ENCODE results near the gene SKP1. TPM values are rescaled to one million over a fixed set of nuclear protein-coding genes. Genes with fewer than 3 reads are reported as not detected.

Gene SKP1
- total and polyA plus RNA-seq, 7 experiments from 2014 or later, result 224 to 1,361 (median 274) TPM

- intact Hi-C loops (cut with micrococcal nuclease), result loop anchor here in 1 of 2 donors (1.0 kb wide), 1 partner anchor 22 kb away; no protein-coding TSS in a partner anchor
- peak in 1 of 9 donors; percentile 7 for DNase-seq
- peak overlapping the region in 4 of 10 donors; percentile 7 to 41 (median 26) for H3K4me3 Mint-ChIP-seq
These were observed 32.5 kb downstream of the SKP1 start for GRCh38 chr5:134143944-134144941.

GRCh38 chr5:134143431-134143830 is 33.3 kb downstream of the SKP1 start:
- peaks cover 19 to 67% (median 50%) of the 10 kb centered on the region in 7 donors for H3K4me1 Mint-ChIP-seq
- H3K27me3 ChIP-seq (ENCODE audit: control insufficient read depth in 2 of 2, insufficient read depth in 2 of 2, low read length in 2 of 2), result no peaks in the 10 kb centered on the region
- DNase-seq, result peak in 1 of 9 donors; percentile 5
- peaks cover 60 to 89% (median 69%) of the 10 kb centered on the region in 3 experiments for H3K36me3 ChIP-seq (ENCODE audit: control insufficient read depth in 2 of 3, insufficient read depth in 3 of 3, low read length in 3 of 3)
- peaks cover 11 to 35% of the 10 kb centered on the region in 2 donors for H3K4me1 ChIP-seq (ENCODE audit: control insufficient read depth in 2 of 2, insufficient read depth in 2 of 2, low read length in 2 of 2)
- peak overlapping the region in 8 of 9 donors; percentile 4 to 92 (median 74) for H3K27ac Mint-ChIP-seq
- peak overlapping the region; percentile 27 for H3K27ac ChIP-seq (ENCODE audit: low read depth, low read length)
- H3K4me3 Mint-ChIP-seq, result peak overlapping the region in 1 of 10 donors; percentile 54
- H3K9me3 ChIP-seq (ENCODE audit: control insufficient read depth in 2 of 3, low read length in 3 of 3), result no peaks in the 10 kb centered on the region
- H3K9me3 Mint-ChIP-seq, result peaks cover 0 to 2% (median 0%) of the 10 kb centered on the region in 11 donors
- CTCF ChIA-PET, result interaction anchor here (0.7 to 28.5 kb wide), 7 partner anchors 13 to 117 kb away, joined by 3 to 394 read pairs (median 3); partner anchors contain the start of gene TCF7
- POLR2A ChIA-PET, result interaction anchor here (0.8 to 48.2 kb wide), 6 partner anchors 9 to 128 kb away, joined by 3 to 1333 read pairs (median 3); no protein-coding TSS in a partner anchor
- H3K27me3 Mint-ChIP-seq, result no peaks in the 10 kb centered on the region
- ATAC-seq, result no peak
- H3K36me3 Mint-ChIP-seq, result peaks cover 10 to 57% (median 36%) of the 10 kb centered on the region in 5 donors
- intact Hi-C loops (cut with micrococcal nuclease), result no loop called here
- H3K4me3 ChIP-seq (ENCODE audit: low read length), result no peak overlapping the region

More at GRCh38 chr5:134143944-134144941, 32.5 kb downstream of the SKP1 start:
- Histone ChIP-seq H3K36me3 (ENCODE audit: control insufficient read depth in 2 of 3, insufficient read depth in 3 of 3, low read length in 3 of 3) (peaks cover 60 to 81% (median 61%) of the 10 kb centered on the region in 3 experiments), H3K4me1 (ENCODE audit: control insufficient read depth in 2 of 2, insufficient read depth in 2 of 2, low read length in 2 of 2) (peaks cover 11 to 27% of the 10 kb centered on the region in 2 donors), H3K27ac (ENCODE audit: low read depth, low read length) (peak overlapping the region; percentile 63), H3K9me3 (ENCODE audit: control insufficient read depth in 2 of 3, low read length in 3 of 3) (no peaks in the 10 kb centered on the region), H3K4me3 (ENCODE audit: low read length) (no peak overlapping the region), H3K27me3 (ENCODE audit: control insufficient read depth in 2 of 2, insufficient read depth in 2 of 2, low read length in 2 of 2) (no peaks in the 10 kb centered on the region)
- Mint-ChIP-seq H3K9me3 (peaks cover 0 to 2% (median 0%) of the 10 kb centered on the region in 11 donors), H3K27me3 (no peaks in the 10 kb centered on the region), H3K27ac (peak overlapping the region; percentile 9 to 93 (median 89)), H3K4me1 (peaks cover 20 to 64% (median 44%) of the 10 kb centered on the region in 7 donors), H3K36me3 (peaks cover 10 to 52% (median 37%) of the 10 kb centered on the region in 5 donors)
- CTCF ChIA-PET, result interaction anchor here (0.7 to 28.5 kb wide), 9 partner anchors 14 to 105 kb away, joined by 3 to 394 read pairs (median 4); partner anchors contain the start of gene TCF7
- POLR2A ChIA-PET, result interaction anchor here (1.0 to 48.2 kb wide), 6 partner anchors 9 to 129 kb away, joined by 3 to 1333 read pairs (median 4); partner anchors contain the start of gene PPP2CA
- ATAC-seq, result no peak

GRCh38 chr5:134142806-134143205 is 33.9 kb downstream of the SKP1 start:
- DNase-seq, result peak in 2 of 9 donors; percentile 6 to 10
- Mint-ChIP-seq H3K4me1 (peaks cover 21 to 69% (median 52%) of the 10 kb centered on the region in 7 donors), H3K9me3 (peaks cover 0 to 2% (median 0%) of the 10 kb centered on the region in 11 donors), H3K27ac (peak overlapping the region in 7 of 9 donors; percentile 17 to 92 (median 75)), H3K4me3 (peak overlapping the region in 2 of 10 donors; percentile 7 to 54), H3K36me3 (peaks cover 10 to 61% (median 36%) of the 10 kb centered on the region in 5 donors), H3K27me3 (no peaks in the 10 kb centered on the region)
- no peak for ATAC-seq
- Histone ChIP-seq H3K27ac (ENCODE audit: low read depth, low read length) (peak overlapping the region; percentile 97), H3K27me3 (ENCODE audit: control insufficient read depth in 2 of 2, insufficient read depth in 2 of 2, low read length in 2 of 2) (no peaks in the 10 kb centered on the region), H3K9me3 (ENCODE audit: control insufficient read depth in 2 of 3, low read length in 3 of 3) (no peaks in the 10 kb centered on the region), H3K36me3 (ENCODE audit: control insufficient read depth in 2 of 3, insufficient read depth in 3 of 3, low read length in 3 of 3) (peaks cover 60 to 96% (median 74%) of the 10 kb centered on the region in 3 experiments), H3K4me3 (ENCODE audit: low read length) (no peak overlapping the region), H3K4me1 (ENCODE audit: control insufficient read depth in 2 of 2, insufficient read depth in 2 of 2, low read length in 2 of 2) (peaks cover 17 to 42% of the 10 kb centered on the region in 2 donors)
- intact Hi-C loops (cut with micrococcal nuclease), result no loop called here
- POLR2A ChIA-PET, result interaction anchor here (0.8 to 48.2 kb wide), 6 partner anchors 10 to 128 kb away, joined by 3 to 1333 read pairs (median 3); no protein-coding TSS in a partner anchor
- CTCF ChIA-PET, result interaction anchor here (0.8 to 28.5 kb wide), 6 partner anchors 16 to 116 kb away, joined by 3 to 394 read pairs (median 4); partner anchors contain the start of gene TCF7

- CTCF ChIA-PET, result interaction anchor here (0.7 to 28.5 kb wide), 5 partner anchors 11 to 115 kb away, joined by 3 to 394 read pairs (median 39); partner anchors contain the start of gene TCF7
- Mint-ChIP-seq H3K4me1 (peaks cover 29 to 73% (median 58%) of the 10 kb centered on the region in 7 donors), H3K9me3 (peaks cover 0 to 2% (median 0%) of the 10 kb centered on the region in 11 donors), H3K27me3 (no peaks in the 10 kb centered on the region), H3K27ac (peak overlapping the region in 8 of 9 donors; percentile 67 to 99 (median 94)), H3K4me3 (peak overlapping the region in 2 of 10 donors; percentile 49 to 58), H3K36me3 (peaks cover 10 to 61% (median 36%) of the 10 kb centered on the region in 5 donors)
- Histone ChIP-seq H3K36me3 (ENCODE audit: control insufficient read depth in 2 of 3, insufficient read depth in 3 of 3, low read length in 3 of 3) (peaks cover 56 to 97% (median 79%) of the 10 kb centered on the region in 3 experiments), H3K9me3 (ENCODE audit: control insufficient read depth in 2 of 3, low read length in 3 of 3) (no peaks in the 10 kb centered on the region), H3K27me3 (ENCODE audit: control insufficient read depth in 2 of 2, insufficient read depth in 2 of 2, low read length in 2 of 2) (no peaks in the 10 kb centered on the region), H3K27ac (ENCODE audit: low read depth, low read length) (peak overlapping the region; percentile 97), H3K4me3 (ENCODE audit: low read length) (no peak overlapping the region), H3K4me1 (ENCODE audit: control insufficient read depth in 2 of 2, insufficient read depth in 2 of 2, low read length in 2 of 2) (peaks cover 24 to 47% of the 10 kb centered on the region in 2 donors)
- ATAC-seq (no peak), DNase-seq (peak in 2 of 9 donors; percentile 5 to 8)
- intact Hi-C loops (cut with micrococcal nuclease), result no loop called here
- POLR2A ChIA-PET, result interaction anchor here (3.5 to 48.2 kb wide), 2 partner anchors 70 to 96 kb away, joined by 21 to 1333 read pairs; no protein-coding TSS in a partner anchor
These were observed 34.7 kb downstream of the SKP1 start for GRCh38 chr5:134142052-134142451.

GRCh38 chr5:134141331-134142050 is 35.3 kb downstream of the SKP1 start:
- no peaks in the 10 kb centered on the region for H3K9me3 ChIP-seq (ENCODE audit: control insufficient read depth in 2 of 3, low read length in 3 of 3)
- no peak overlapping the region for H3K4me3 ChIP-seq (ENCODE audit: low read length)
- Mint-ChIP-seq H3K9me3 (peaks cover 0 to 2% (median 0%) of the 10 kb centered on the region in 11 donors), H3K4me1 (peaks cover 29 to 77% (median 60%) of the 10 kb centered on the region in 7 donors), H3K27me3 (no peaks in the 10 kb centered on the region), H3K36me3 (peaks cover 10 to 61% (median 36%) of the 10 kb centered on the region in 5 donors), H3K27ac (peak overlapping the region; percentile 67 to 99 (median 90)), H3K4me3 (peak overlapping the region in 6 of 10 donors; percentile 10 to 58 (median 48))
- ATAC-seq, result no peak
- DNase-seq, result peak in 2 of 9 donors; percentile 5 to 14
- H3K4me1 ChIP-seq (ENCODE audit: control insufficient read depth in 2 of 2, insufficient read depth in 2 of 2, low read length in 2 of 2), result peaks cover 30 to 53% of the 10 kb centered on the region in 2 donors
- intact Hi-C loops (cut with micrococcal nuclease), result no loop called here
- no peaks in the 10 kb centered on the region for H3K27me3 ChIP-seq (ENCODE audit: control insufficient read depth in 2 of 2, insufficient read depth in 2 of 2, low read length in 2 of 2)
- peak overlapping the region; percentile 97 for H3K27ac ChIP-seq (ENCODE audit: low read depth, low read length)
- POLR2A ChIA-PET, result interaction anchor here (1.8 to 48.2 kb wide), 4 partner anchors 18 to 95 kb away, joined by 10 to 1333 read pairs (median 16); partner anchors contain the start of gene SKP1
- peaks cover 54 to 97% (median 80%) of the 10 kb centered on the region in 3 experiments for H3K36me3 ChIP-seq (ENCODE audit: control insufficient read depth in 2 of 3, insufficient read depth in 3 of 3, low read length in 3 of 3)
- CTCF ChIA-PET, result interaction anchor here (1.0 to 28.5 kb wide), 6 partner anchors 13 to 115 kb away, joined by 3 to 394 read pairs (median 22); partner anchors contain the start of gene TCF7
